ENCODE results near the gene PTPA.
"Not testable (repeated sequence)": the region's sequence is repeated elsewhere in the genome, so short reads cannot be mapped to it uniquely, and the experiment has no call there.

The PTPA gene

GRCh38 chr9:129178568-129179382 lies 67.6 kb downstream of the PTPA start:
- no peak for DNase-seq

GRCh38 chr9:129181246-129181645 lies 70.0 kb downstream of the PTPA start:
- no peak for DNase-seq

- DNase-seq = no peak
These were observed 70.9 kb downstream of the PTPA start for GRCh38 chr9:129182122-129182521.

GRCh38 chr9:129182625-129183494 lies 71.6 kb downstream of the PTPA start:
- DNase-seq = no peak

GRCh38 chr9:129183495-129184218 lies 72.4 kb downstream of the PTPA start:
- no peak for DNase-seq

GRCh38 chr9:129184219-129184524 lies 73.0 kb downstream of the PTPA start:
- no peak for DNase-seq

GRCh38 chr9:129184596-129185122 lies 73.4 kb downstream of the PTPA start:
- no peak for DNase-seq

GRCh38 chr9:129185402-129185801 lies 74.2 kb downstream of the PTPA start:
- DNase-seq = no peak

- DNase-seq = no peak
These were observed 74.8 kb downstream of the PTPA start for GRCh38 chr9:129185991-129186390.

GRCh38 chr9:129187042-129187441 lies 75.8 kb downstream of the PTPA start:
- DNase-seq = no peak

GRCh38 chr9:129189971-129190370 lies 78.8 kb downstream of the PTPA start:
- not testable (repeated sequence) for DNase-seq

GRCh38 chr9:129191234-129191633 lies 80.0 kb downstream of the PTPA start:
- no peak for DNase-seq

- no peak for DNase-seq
These were observed 82.4 kb downstream of the PTPA start for GRCh38 chr9:129193655-129194054.

GRCh38 chr9:129194221-129194620 lies 83.0 kb downstream of the PTPA start:
- DNase-seq = no peak

GRCh38 chr9:129195606-129196005 lies 84.4 kb downstream of the PTPA start:
- DNase-seq = no peak

- DNase-seq = not testable (repeated sequence)
These were observed 85.8 kb downstream of the PTPA start for GRCh38 chr9:129197045-129197444.

- no peak for DNase-seq
These were observed 86.7 kb downstream of the PTPA start for GRCh38 chr9:129197978-129198318.
